Measurements from ENCODE around the gene LRRC10.
"Not testable (repeated sequence)": the region's sequence is repeated elsewhere in the genome, so short reads cannot be mapped to it uniquely, and the experiment has no call there.

The LRRC10 gene

GRCh38 chr12:69620077-69620476, 9.4 kb upstream of the LRRC10 start:
- H3K9me3 ChIP-seq (ENCODE audit: control insufficient read depth, low read length), result no peaks in the 10 kb centered on the region
- no peak overlapping the region for H3K27ac ChIP-seq (ENCODE audit: low read depth, low read length, severe bottlenecking)
- H3K36me3 ChIP-seq (ENCODE audit: control insufficient read depth, insufficient read depth, low read length), result no peaks in the 10 kb centered on the region
- H3K4me1 ChIP-seq (ENCODE audit: control insufficient read depth, insufficient read depth, low read length, poor library complexity, severe bottlenecking), result no peaks in the 10 kb centered on the region
- no peak overlapping the region for H3K4me3 ChIP-seq (ENCODE audit: extremely low read depth, insufficient read depth, low read length, poor library complexity, severe bottlenecking)
- 84 to 100% methylated on average over 3 of the region's 4 CpGs for WGBS, 2 experiments (ENCODE audit: insufficient coverage in 2 of 2)

GRCh38 chr12:69619050-69619449, 8.3 kb upstream of the LRRC10 start:
- no peaks in the 10 kb centered on the region for H3K9me3 ChIP-seq (ENCODE audit: control insufficient read depth, low read length)
- no peaks in the 10 kb centered on the region for H3K36me3 ChIP-seq (ENCODE audit: control insufficient read depth, insufficient read depth, low read length)
- no peak overlapping the region for H3K27ac ChIP-seq (ENCODE audit: low read depth, low read length, severe bottlenecking)
- no peaks in the 10 kb centered on the region for H3K4me1 ChIP-seq (ENCODE audit: control insufficient read depth, insufficient read depth, low read length, poor library complexity, severe bottlenecking)
- no peak overlapping the region for H3K4me3 ChIP-seq (ENCODE audit: extremely low read depth, insufficient read depth, low read length, poor library complexity, severe bottlenecking)
- WGBS, 2 experiments (ENCODE audit: insufficient coverage in 2 of 2), result 80 to 83% methylated on average over 1 to 4 of the region's 6 CpGs

GRCh38 chr12:69616025-69616424, 5.3 kb upstream of the LRRC10 start:
- no peak overlapping the region for H3K27ac ChIP-seq (ENCODE audit: low read depth, low read length, severe bottlenecking)
- H3K4me3 ChIP-seq (ENCODE audit: extremely low read depth, insufficient read depth, low read length, poor library complexity, severe bottlenecking), result no peak overlapping the region
- 90 to 93% methylated on average over 9 to 10 of the region's 14 CpGs for WGBS, 2 experiments (ENCODE audit: insufficient coverage in 2 of 2)
- H3K4me1 ChIP-seq (ENCODE audit: control insufficient read depth, insufficient read depth, low read length, poor library complexity, severe bottlenecking), result no peaks in the 10 kb centered on the region
- H3K36me3 ChIP-seq (ENCODE audit: control insufficient read depth, insufficient read depth, low read length), result no peaks in the 10 kb centered on the region
- H3K9me3 ChIP-seq (ENCODE audit: control insufficient read depth, low read length), result no peaks in the 10 kb centered on the region

GRCh38 chr12:69613351-69613750, 2.6 kb upstream of the LRRC10 start:
- H3K27ac ChIP-seq (ENCODE audit: low read depth, low read length, severe bottlenecking), result no peak overlapping the region
- H3K4me3 ChIP-seq (ENCODE audit: extremely low read depth, insufficient read depth, low read length, poor library complexity, severe bottlenecking), result no peak overlapping the region
- H3K4me1 ChIP-seq (ENCODE audit: control insufficient read depth, insufficient read depth, low read length, poor library complexity, severe bottlenecking), result no peaks in the 10 kb centered on the region
- no peaks in the 10 kb centered on the region for H3K9me3 ChIP-seq (ENCODE audit: control insufficient read depth, low read length)
- H3K36me3 ChIP-seq (ENCODE audit: control insufficient read depth, insufficient read depth, low read length), result no peaks in the 10 kb centered on the region

GRCh38 chr12:69610126-69610525, 581 bp downstream of the LRRC10 start:
- H3K4me1 ChIP-seq (ENCODE audit: control insufficient read depth, insufficient read depth, low read length, poor library complexity, severe bottlenecking), result no peaks in the 10 kb centered on the region
- 85 to 93% methylated on average over 14 to 15 of the region's 15 CpGs for WGBS, 2 experiments (ENCODE audit: insufficient coverage in 2 of 2)
- no peak overlapping the region for H3K4me3 ChIP-seq (ENCODE audit: extremely low read depth, insufficient read depth, low read length, poor library complexity, severe bottlenecking)
- H3K36me3 ChIP-seq (ENCODE audit: control insufficient read depth, insufficient read depth, low read length), result no peaks in the 10 kb centered on the region
- H3K9me3 ChIP-seq (ENCODE audit: control insufficient read depth, low read length), result no peaks in the 10 kb centered on the region
- H3K27ac ChIP-seq (ENCODE audit: low read depth, low read length, severe bottlenecking), result no peak overlapping the region

- Histone ChIP-seq H3K4me1 (ENCODE audit: control insufficient read depth, insufficient read depth, low read length, poor library complexity, severe bottlenecking) (no peaks in the 10 kb centered on the region), H3K36me3 (ENCODE audit: control insufficient read depth, insufficient read depth, low read length) (peaks cover 4% of the 10 kb centered on the region), H3K4me3 (ENCODE audit: extremely low read depth, insufficient read depth, low read length, poor library complexity, severe bottlenecking) (no peak overlapping the region), H3K27ac (ENCODE audit: low read depth, low read length, severe bottlenecking) (no peak overlapping the region), H3K9me3 (ENCODE audit: control insufficient read depth, low read length) (no peaks in the 10 kb centered on the region)
- WGBS, 2 experiments (ENCODE audit: insufficient coverage in 2 of 2), result 100% methylated on average over 1 of the region's 2 CpGs; no CpG with 5 or more reads in 1 of the 2 experiments
These were observed 2.6 kb downstream of the LRRC10 start for GRCh38 chr12:69608114-69608513.

GRCh38 chr12:69604275-69604674, 6.4 kb downstream of the LRRC10 start:
- not testable (repeated sequence) for H3K27ac ChIP-seq (ENCODE audit: low read depth, low read length, severe bottlenecking); H3K4me1 ChIP-seq (ENCODE audit: control insufficient read depth, insufficient read depth, low read length, poor library complexity, severe bottlenecking); H3K4me3 ChIP-seq (ENCODE audit: extremely low read depth, insufficient read depth, low read length, poor library complexity, severe bottlenecking); H3K9me3 ChIP-seq (ENCODE audit: control insufficient read depth, low read length)
- 100% methylated on average over 1 of the region's 3 CpGs; no CpG with 5 or more reads in 1 of the 2 experiments for WGBS, 2 experiments (ENCODE audit: insufficient coverage in 2 of 2)
- peaks cover 42% of the 10 kb centered on the region for H3K36me3 ChIP-seq (ENCODE audit: control insufficient read depth, insufficient read depth, low read length)

GRCh38 chr12:69603556-69603955, 7.2 kb downstream of the LRRC10 start:
- not testable (repeated sequence) for H3K4me1 ChIP-seq (ENCODE audit: control insufficient read depth, insufficient read depth, low read length, poor library complexity, severe bottlenecking); H3K9me3 ChIP-seq (ENCODE audit: control insufficient read depth, low read length); H3K27ac ChIP-seq (ENCODE audit: low read depth, low read length, severe bottlenecking); H3K4me3 ChIP-seq (ENCODE audit: extremely low read depth, insufficient read depth, low read length, poor library complexity, severe bottlenecking)
- peaks cover 49% of the 10 kb centered on the region for H3K36me3 ChIP-seq (ENCODE audit: control insufficient read depth, insufficient read depth, low read length)
- WGBS, 2 experiments (ENCODE audit: insufficient coverage in 2 of 2), result 95 to 100% methylated on average over 3 of the region's 6 CpGs

- Histone ChIP-seq H3K36me3 (ENCODE audit: control insufficient read depth, insufficient read depth, low read length) (peaks cover 55% of the 10 kb centered on the region), H3K4me1 (ENCODE audit: control insufficient read depth, insufficient read depth, low read length, poor library complexity, severe bottlenecking) (no peaks in the 10 kb centered on the region), H3K9me3 (ENCODE audit: control insufficient read depth, low read length) (no peaks in the 10 kb centered on the region), H3K4me3 (ENCODE audit: extremely low read depth, insufficient read depth, low read length, poor library complexity, severe bottlenecking) (no peak overlapping the region), H3K27ac (ENCODE audit: low read depth, low read length, severe bottlenecking) (no peak overlapping the region)
These were observed 7.8 kb downstream of the LRRC10 start for GRCh38 chr12:69602954-69603353.

GRCh38 chr12:69601962-69602685, 8.6 kb downstream of the LRRC10 start:
- 92 to 100% methylated on average over 3 to 4 of the region's 6 CpGs for WGBS, 2 experiments (ENCODE audit: insufficient coverage in 2 of 2)
- H3K4me1 ChIP-seq (ENCODE audit: control insufficient read depth, insufficient read depth, low read length, poor library complexity, severe bottlenecking), result no peaks in the 10 kb centered on the region
- peaks cover 63% of the 10 kb centered on the region for H3K36me3 ChIP-seq (ENCODE audit: control insufficient read depth, insufficient read depth, low read length)
- no peak overlapping the region for H3K4me3 ChIP-seq (ENCODE audit: extremely low read depth, insufficient read depth, low read length, poor library complexity, severe bottlenecking)
- no peaks in the 10 kb centered on the region for H3K9me3 ChIP-seq (ENCODE audit: control insufficient read depth, low read length)
- no peak overlapping the region for H3K27ac ChIP-seq (ENCODE audit: low read depth, low read length, severe bottlenecking)

GRCh38 chr12:69600804-69601203, 9.9 kb downstream of the LRRC10 start:
- Histone ChIP-seq H3K4me3 (ENCODE audit: extremely low read depth, insufficient read depth, low read length, poor library complexity, severe bottlenecking) (no peak overlapping the region), H3K9me3 (ENCODE audit: control insufficient read depth, low read length) (no peaks in the 10 kb centered on the region), H3K4me1 (ENCODE audit: control insufficient read depth, insufficient read depth, low read length, poor library complexity, severe bottlenecking) (no peaks in the 10 kb centered on the region), H3K27ac (ENCODE audit: low read depth, low read length, severe bottlenecking) (no peak overlapping the region), H3K36me3 (ENCODE audit: control insufficient read depth, insufficient read depth, low read length) (peaks cover 76% of the 10 kb centered on the region)

Measured in mesodermal cell (in vitro differentiated cells).